ENCODE data around the gene ZNF391.

GRCh38 chr6:27426045-27426620 lies 37.6 kb downstream of the ZNF391 start:
- no peak for TF ChIP-seq CTCF (IDR thresholded peaks at IDR 0.05; ENCODE audit: low read depth, low read length, missing input control)
- TF ChIP-seq TAF1 (conservative IDR thresholded peaks at IDR 0.05), result no peak
- TF ChIP-seq, protein P1, sequence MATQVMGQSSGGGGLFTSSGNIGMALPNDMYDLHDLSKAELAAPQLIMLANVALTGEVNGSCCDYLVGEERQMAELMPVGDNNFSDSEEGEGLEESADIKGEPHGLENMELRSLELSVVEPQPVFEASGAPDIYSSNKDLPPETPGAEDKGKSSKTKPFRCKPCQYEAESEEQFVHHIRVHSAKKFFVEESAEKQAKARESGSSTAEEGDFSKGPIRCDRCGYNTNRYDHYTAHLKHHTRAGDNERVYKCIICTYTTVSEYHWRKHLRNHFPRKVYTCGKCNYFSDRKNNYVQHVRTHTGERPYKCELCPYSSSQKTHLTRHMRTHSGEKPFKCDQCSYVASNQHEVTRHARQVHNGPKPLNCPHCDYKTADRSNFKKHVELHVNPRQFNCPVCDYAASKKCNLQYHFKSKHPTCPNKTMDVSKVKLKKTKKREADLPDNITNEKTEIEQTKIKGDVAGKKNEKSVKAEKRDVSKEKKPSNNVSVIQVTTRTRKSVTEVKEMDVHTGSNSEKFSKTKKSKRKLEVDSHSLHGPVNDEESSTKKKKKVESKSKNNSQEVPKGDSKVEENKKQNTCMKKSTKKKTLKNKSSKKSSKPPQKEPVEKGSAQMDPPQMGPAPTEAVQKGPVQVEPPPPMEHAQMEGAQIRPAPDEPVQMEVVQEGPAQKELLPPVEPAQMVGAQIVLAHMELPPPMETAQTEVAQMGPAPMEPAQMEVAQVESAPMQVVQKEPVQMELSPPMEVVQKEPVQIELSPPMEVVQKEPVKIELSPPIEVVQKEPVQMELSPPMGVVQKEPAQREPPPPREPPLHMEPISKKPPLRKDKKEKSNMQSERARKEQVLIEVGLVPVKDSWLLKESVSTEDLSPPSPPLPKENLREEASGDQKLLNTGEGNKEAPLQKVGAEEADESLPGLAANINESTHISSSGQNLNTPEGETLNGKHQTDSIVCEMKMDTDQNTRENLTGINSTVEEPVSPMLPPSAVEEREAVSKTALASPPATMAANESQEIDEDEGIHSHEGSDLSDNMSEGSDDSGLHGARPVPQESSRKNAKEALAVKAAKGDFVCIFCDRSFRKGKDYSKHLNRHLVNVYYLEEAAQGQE (IDR thresholded peaks at IDR 0.05), result no peak
- no peak for TF ChIP-seq ZBTB33 (IDR thresholded peaks at IDR 0.05)
- no peak for TF ChIP-seq EGR1 (IDR thresholded peaks at IDR 0.05; ENCODE audit: low read depth in 2 of 2)
- TF ChIP-seq, protein P2, sequence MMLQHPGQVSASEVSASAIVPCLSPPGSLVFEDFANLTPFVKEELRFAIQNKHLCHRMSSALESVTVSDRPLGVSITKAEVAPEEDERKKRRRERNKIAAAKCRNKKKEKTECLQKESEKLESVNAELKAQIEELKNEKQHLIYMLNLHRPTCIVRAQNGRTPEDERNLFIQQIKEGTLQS (IDR thresholded peaks at IDR 0.05), result no peak
- TF ChIP-seq JUND (IDR thresholded peaks at IDR 0.05), result no peak
- TF ChIP-seq MAX (IDR thresholded peaks at IDR 0.05), result no peak
- TF ChIP-seq YY1 (IDR thresholded peaks at IDR 0.05), result no peak
- no peak for TF ChIP-seq NR2F2 (IDR thresholded peaks at IDR 0.05)
- TF ChIP-seq RAD21 (IDR thresholded peaks at IDR 0.05), result no peak
- TF ChIP-seq HNF4G (IDR thresholded peaks at IDR 0.05), result no peak
- no peak for TF ChIP-seq GABPA (IDR thresholded peaks at IDR 0.05 in 1 of 2, conservative IDR thresholded peaks at IDR 0.05 in 1 of 2)

Measured in liver (tissue), 3 donors.